Right cardiac atrium (tissue), 5 donors: Measurements from ENCODE around the gene CHCHD4. TPM values are rescaled to one million over a fixed set of nuclear protein-coding genes. Genes with fewer than 3 reads are reported as not detected.
A peak's percentile ranks its signal among the peaks of the same experiment; 100 is the strongest.

Experiments used
- ATAC-seq, 2 donors: fragments of 200-7000 bp; cut with Tn5 transposase; one replicate each; pipeline versions ENCODE4 v1.8.0 to v1.9.1; 2020; ENCODE audit warnings: moderate library complexity in 2 of 2, mild to moderate bottlenecking in 1 of 2
- DNase-seq, 3 donors: peaks; one replicate each; pipeline ENCODE4 v3.0.0-alpha.2; 2020
- H3K27ac ChIP-seq: one replicate; pipeline ENCODE4 v1.5.1; 2013; ENCODE audit warnings: mild to moderate bottlenecking, low read length, control low read depth, moderate library complexity
- H3K27me3 ChIP-seq: one replicate; pipeline ENCODE4 v1.6.1; 2013; ENCODE audit not compliant: control insufficient read depth, insufficient read depth
- H3K4me1 ChIP-seq: one replicate; pipeline ENCODE4 v1.6.1; 2013; ENCODE audit warnings: low read length; ENCODE audit not compliant: control insufficient read depth, insufficient read depth
- H3K4me3 ChIP-seq: one replicate; pipeline ENCODE4 v1.5.1; 2013; ENCODE audit warnings: low read length, control low read depth
- H3K9me3 ChIP-seq: one replicate; pipeline ENCODE4 v1.6.1; 2013; ENCODE audit warnings: low read length; ENCODE audit not compliant: control insufficient read depth
- WGBS: extraction: QIAGEN DNeasy Blood & Tissue Kit; methylation state at CpG from one replicate; pipeline ENCODE4 v1.1.7; 2013; 5-methylcytosine and 5-hydroxymethylcytosine counted together
- intact Hi-C, 4 donors: fragments of 100-400 bp; cut with DNase I; formaldehyde crosslinking; loops; one replicate each; pipeline versions ENCODE4 v1.11.0 to v1.14.0; 2022 to 2023
- polyA plus RNA-seq: library from polyadenylated mRNA; stranded (reverse); fragments of 200-250 nt; gene quantifications from one replicate; pipeline ENCODE4 v1.2.3, GENCODE V29; 2013
- total RNA-seq, 4 donors: library from RNA; stranded (reverse); fragmentation: NEBNext Ultra II Directional; extraction: Animal tissue kit (Norgen Biotek cat#: 25700); gene quantifications; one replicate each; pipeline ENCODE4 v1.2.1, GENCODE V29; 2021
- donor health status: healthy with polysubstance abuse.
- donor health status: DM: no; HTN: yes; CAD: no.
- donor health status: DM: no; HTN: no; CAD: no.
- donor health status: DM: no; HTN: yes; CAD: no; lungs with severe emphysema.
- donor health status: DM: yes; HTN: yes; CAD: no.

Gene CHCHD4
- total and polyA plus RNA-seq, 5 donors: 21.0 to 33.4 (median 29.2) TPM

GRCh38 chr3:14141602-14142341 is 17.1 kb upstream of the CHCHD4 start:
- peak in 2 of 3 donors; percentile 68 to 75 for DNase-seq
- H3K4me1 ChIP-seq: peaks cover 13% of the 10 kb centered on the region
- peak overlapping the region; percentile 32 for H3K27ac ChIP-seq
- intact Hi-C loops: no loop called here
- H3K4me3 ChIP-seq: no peak overlapping the region
- no peaks in the 10 kb centered on the region for H3K27me3 ChIP-seq
- 75% methylated on average over 19 of the region's 19 CpGs for WGBS
- no peaks in the 10 kb centered on the region for H3K9me3 ChIP-seq
- peak; percentile 25 to 32 for ATAC-seq

DNA sequence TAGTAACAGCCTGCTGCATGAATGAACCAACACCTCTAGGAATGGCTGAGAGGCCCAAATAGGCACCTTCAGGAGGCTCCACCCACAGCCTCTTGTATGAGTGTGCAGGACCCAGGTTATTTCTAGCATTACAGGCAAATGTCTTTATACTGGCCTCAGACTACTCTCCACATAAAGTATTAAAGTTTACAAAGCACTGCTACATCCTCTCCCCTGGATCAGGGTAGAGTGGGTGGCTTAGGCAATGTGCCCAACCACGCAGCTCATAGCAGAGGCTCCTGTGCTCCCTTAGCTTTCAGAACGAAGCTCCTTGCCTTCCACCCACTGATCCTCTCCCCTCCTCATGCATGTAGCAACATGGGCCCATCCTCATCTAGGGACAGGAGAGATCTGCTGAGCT is 16.5 kb upstream of the CHCHD4 start:
- no peaks in the 10 kb centered on the region for H3K9me3 ChIP-seq
- H3K27me3 ChIP-seq: no peaks in the 10 kb centered on the region
- peak overlapping the region; percentile 32 for H3K27ac ChIP-seq
- 44% methylated on average over 2 of the region's 2 CpGs for WGBS
- intact Hi-C loops: no loop called here
- peaks cover 11% of the 10 kb centered on the region for H3K4me1 ChIP-seq
- ATAC-seq (no peak), DNase-seq (no peak)
- H3K4me3 ChIP-seq: no peak overlapping the region

- peak in 1 of 3 donors; percentile 19 for DNase-seq
- Histone ChIP-seq H3K27ac (no peak overlapping the region), H3K4me1 (peaks cover 11% of the 10 kb centered on the region), H3K27me3 (no peaks in the 10 kb centered on the region), H3K4me3 (no peak overlapping the region), H3K9me3 (no peaks in the 10 kb centered on the region)
- 81% methylated on average over 2 of the region's 2 CpGs for WGBS
- ATAC-seq: no peak
- intact Hi-C loops: no loop called here
Measured at GRCh38 chr3:14140668-14141067, 16.0 kb upstream of the CHCHD4 start.

DNA sequence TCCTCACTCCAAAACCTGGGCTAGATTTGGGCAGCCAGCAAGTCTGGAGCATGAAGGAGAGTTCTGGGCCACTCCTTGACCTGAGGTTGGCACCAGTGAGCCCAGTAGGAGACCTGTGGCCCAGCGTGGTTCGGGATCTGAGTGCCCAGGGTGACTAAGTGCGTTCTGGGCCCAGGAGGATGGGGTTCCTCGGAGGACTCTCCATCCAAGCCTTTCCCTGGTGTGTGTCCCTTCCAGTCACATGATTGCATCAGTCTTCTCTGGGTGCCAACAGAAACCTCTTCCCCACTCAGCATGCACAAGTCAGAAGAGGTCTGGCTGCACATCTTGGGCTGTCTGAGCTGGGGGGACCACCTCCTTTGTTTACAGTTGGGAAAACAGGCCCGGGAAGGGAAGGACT is 15.1 kb upstream of the CHCHD4 start:
- ATAC-seq: no peak
- H3K4me3 ChIP-seq: no peak overlapping the region
- no peaks in the 10 kb centered on the region for H3K9me3 ChIP-seq
- H3K4me1 ChIP-seq: peaks cover 9% of the 10 kb centered on the region
- no peak for DNase-seq
- WGBS: 82% methylated on average over 5 of the region's 5 CpGs
- intact Hi-C loops: no loop called here
- no peak overlapping the region for H3K27ac ChIP-seq
- no peaks in the 10 kb centered on the region for H3K27me3 ChIP-seq

DNA sequence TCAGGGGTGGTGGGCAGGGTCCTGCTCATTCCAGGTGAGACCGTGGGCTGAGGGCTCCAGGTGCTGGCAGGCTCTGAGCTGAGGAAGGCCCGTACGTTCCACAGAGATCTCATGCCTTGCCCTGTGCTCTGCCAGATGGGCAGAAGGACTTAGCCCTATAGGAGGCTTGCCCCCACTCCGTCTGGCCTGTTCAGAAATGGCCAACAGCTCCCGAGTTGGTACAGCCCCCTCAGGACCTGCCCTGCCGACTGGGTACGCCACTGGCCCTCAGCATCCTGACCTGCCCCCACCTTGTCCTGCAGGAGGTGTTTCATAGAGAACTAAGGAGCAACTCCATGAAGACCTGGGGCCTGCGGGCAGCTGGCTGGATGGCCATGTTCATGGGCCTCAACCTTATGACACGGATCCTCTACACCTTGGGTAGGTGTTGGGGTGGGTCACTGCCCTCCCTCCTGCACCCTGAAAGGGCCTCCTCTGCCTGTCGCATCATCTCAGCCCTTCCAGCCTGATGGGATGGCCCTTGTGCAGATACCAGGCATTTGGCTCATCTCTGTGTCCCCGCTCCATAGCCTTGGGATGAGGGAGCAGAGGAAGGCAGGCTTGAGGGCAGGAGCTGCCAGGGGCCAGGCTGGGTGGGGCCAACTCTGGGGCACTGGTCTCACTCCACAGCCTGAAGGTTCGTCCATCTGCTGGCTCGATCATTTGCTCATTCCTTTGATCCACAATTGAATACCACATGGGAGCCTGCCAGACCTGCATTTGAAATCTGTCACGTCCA is 14.4 kb upstream of the CHCHD4 start:
- DNase-seq: peak in 1 of 3 donors; percentile 49
- no peaks in the 10 kb centered on the region for H3K9me3 ChIP-seq
- whole genome bisulfite sequencing: 91% methylated on average over 14 of the region's 14 CpGs
- intact Hi-C loops: no loop called here
- H3K27ac ChIP-seq: no peak overlapping the region
- no peaks in the 10 kb centered on the region for H3K27me3 ChIP-seq
- ATAC-seq: no peak
- H3K4me1 ChIP-seq: peaks cover 6% of the 10 kb centered on the region
- H3K4me3 ChIP-seq: no peak overlapping the region

GRCh38 chr3:14138109-14138877 is 13.6 kb upstream of the CHCHD4 start:
- peak in 1 of 2 donors; percentile 6 for ATAC-seq
- Histone ChIP-seq H3K27me3 (no peaks in the 10 kb centered on the region), H3K4me3 (no peak overlapping the region), H3K27ac (no peak overlapping the region), H3K4me1 (peaks cover 3% of the 10 kb centered on the region), H3K9me3 (no peaks in the 10 kb centered on the region)
- DNase-seq: peak in 1 of 3 donors; percentile 43
- 75% methylated on average over 16 of the region's 16 CpGs for WGBS
- intact Hi-C loops: no loop called here

DNA sequence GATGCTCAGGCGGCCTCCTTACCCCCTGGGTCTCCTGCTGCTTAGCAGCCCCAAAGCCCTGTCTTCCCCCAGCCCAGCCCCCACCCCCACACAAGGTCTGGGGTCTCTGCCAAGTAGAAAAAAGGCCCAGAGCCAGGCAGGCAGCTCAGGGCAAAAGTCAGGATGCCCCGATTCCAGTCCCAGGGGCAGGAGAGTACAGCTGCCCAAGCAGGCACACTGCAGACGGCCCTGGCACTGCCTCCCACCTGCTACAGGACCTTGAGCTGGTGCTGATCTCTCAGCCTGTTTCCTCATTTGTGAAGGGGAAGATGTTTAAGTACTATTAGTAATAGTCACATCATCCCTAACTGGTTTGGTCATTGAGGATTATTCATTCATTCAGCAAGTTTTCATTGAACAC is 12.8 kb upstream of the CHCHD4 start:
- no peaks in the 10 kb centered on the region for H3K9me3 ChIP-seq
- H3K4me3 ChIP-seq: no peak overlapping the region
- H3K27me3 ChIP-seq: no peaks in the 10 kb centered on the region
- peak overlapping the region; percentile 6 for H3K27ac ChIP-seq
- DNase-seq (peak in 1 of 3 donors; percentile 46), ATAC-seq (no peak)
- H3K4me1 ChIP-seq: peaks cover 3% of the 10 kb centered on the region
- WGBS: 48% methylated on average over 3 of the region's 3 CpGs
- intact Hi-C loops: no loop called here

GRCh38 chr3:14137004-14137403 is 12.3 kb upstream of the CHCHD4 start:
- WGBS: 58% methylated on average over 3 of the region's 3 CpGs
- intact Hi-C loops: no loop called here
- peak in 1 of 3 donors; percentile 41 for DNase-seq
- peaks cover 3% of the 10 kb centered on the region for H3K4me1 ChIP-seq
- ATAC-seq: peak; percentile 17 to 33
- H3K4me3 ChIP-seq: no peak overlapping the region
- no peaks in the 10 kb centered on the region for H3K27me3 ChIP-seq
- H3K27ac ChIP-seq: peak overlapping the region; percentile 37
- H3K9me3 ChIP-seq: no peaks in the 10 kb centered on the region

- peak in 1 of 3 donors; percentile 38 for DNase-seq
Measured at GRCh38 chr3:14135581-14135980, 10.9 kb upstream of the CHCHD4 start.

DNA sequence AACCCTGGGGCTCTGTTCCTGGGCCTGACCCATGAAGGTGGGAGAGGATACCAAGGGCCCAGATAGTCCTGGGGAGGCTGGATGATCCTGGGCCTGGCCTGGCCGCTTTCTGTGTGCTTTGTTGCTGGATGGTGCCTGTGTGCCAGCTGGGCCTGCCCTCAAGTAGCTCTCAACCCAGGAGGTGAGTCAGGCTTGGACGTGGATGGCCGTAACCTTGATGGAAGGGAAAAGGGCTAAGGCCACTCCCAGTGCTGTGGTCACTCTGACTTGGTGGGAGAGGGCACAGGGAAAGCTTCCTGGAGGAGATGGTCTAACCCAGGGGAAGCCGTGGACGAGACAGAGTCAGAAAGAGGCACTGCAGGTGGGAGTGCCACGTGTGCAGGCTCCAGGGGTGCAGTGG is 9.6 kb upstream of the CHCHD4 start:
- intact Hi-C loops: no loop called here
- H3K4me1 ChIP-seq: peaks cover 3% of the 10 kb centered on the region

More at GRCh38 chr3:14135581-14135980, 10.9 kb upstream of the CHCHD4 start:
- H3K4me1 ChIP-seq: peaks cover 3% of the 10 kb centered on the region
- no peak for ATAC-seq
- no peak overlapping the region for H3K4me3 ChIP-seq
- no peaks in the 10 kb centered on the region for H3K9me3 ChIP-seq
- intact Hi-C loops: no loop called here
- no peaks in the 10 kb centered on the region for H3K27me3 ChIP-seq
- no peak overlapping the region for H3K27ac ChIP-seq
- 84% methylated on average over 11 of the region's 11 CpGs for WGBS

GRCh38 chr3:14133876-14134275 is 9.2 kb upstream of the CHCHD4 start:
- H3K4me1 ChIP-seq: peaks cover 3% of the 10 kb centered on the region
- H3K27ac ChIP-seq: no peak overlapping the region
- no peak for DNase-seq
- no peak overlapping the region for H3K4me3 ChIP-seq
- no peaks in the 10 kb centered on the region for H3K27me3 ChIP-seq
- intact Hi-C loops: no loop called here
- 97% methylated on average over 5 of the region's 5 CpGs for WGBS
- H3K9me3 ChIP-seq: no peaks in the 10 kb centered on the region
- ATAC-seq: no peak

More for the DNA sequence above, 9.6 kb upstream of the CHCHD4 start:
- Histone ChIP-seq H3K9me3 (no peaks in the 10 kb centered on the region), H3K27ac (no peak overlapping the region), H3K4me3 (no peak overlapping the region), H3K27me3 (no peaks in the 10 kb centered on the region)
- ATAC-seq (no peak), DNase-seq (peak in 1 of 3 donors; percentile 20)
- 92% methylated on average over 6 of the region's 6 CpGs for WGBS
